Esophagus squamous epithelium (tissue), 5 donors: Measurements from ENCODE around the gene ASPDH. TPM values are rescaled to one million over a fixed set of nuclear protein-coding genes. Genes with fewer than 3 reads are reported as not detected.

Experiments used
- DNase-seq: peaks from one replicate; lab custom pipeline; 2025; lab: John Stamatoyannopoulos, UW
- H3K27ac ChIP-seq, 4 donors: fragments of 200-600 bp; sonication (generic); one replicate each; pipeline ENCODE4 v1.5.1; 2016 to 2019; ENCODE audit warnings: mild to moderate bottlenecking in 1 of 4
- H3K27me3 ChIP-seq, 4 donors: fragments of 200-600 bp; sonication (generic); 1 replicate in 3 of 4; 2 replicates in 1 of 4; pipeline versions ENCODE4 v1.5.1 to v1.6.0; 2017 to 2021; ENCODE audit warnings: antibody characterized with exemption in 1 of 4
- H3K36me3 ChIP-seq, 3 donors: fragments of 200-600 bp; sonication (generic); one replicate each; pipeline ENCODE4 v1.5.1; 2016 to 2019
- H3K4me1 ChIP-seq, 3 donors: fragments of 200-600 bp; sonication (generic); one replicate each; pipeline ENCODE4 v1.5.1; 2017 to 2019
- H3K4me3 ChIP-seq, 4 donors: fragments of 200-600 bp; sonication (generic); 1 replicate in 3 of 4; 2 replicates in 1 of 4; pipeline ENCODE4 v1.5.1; 2016 to 2019; ENCODE audit warnings: mild to moderate bottlenecking in 2 of 4, moderate library complexity in 1 of 4
- H3K9me3 ChIP-seq, 3 donors: fragments of 200-600 bp; sonication (generic); one replicate each; pipeline ENCODE4 v1.5.1; 2016 to 2019
- POLR2A ChIP-seq, 4 donors: fragments of 450-650 bp; IDR thresholded peaks; one replicate each; pipeline ENCODE4 v1.6.1; 2017; ENCODE audit warnings: antibody characterized with exemption in 4 of 4, mild to moderate bottlenecking in 4 of 4, moderate library complexity in 3 of 4
- WGBS, 2 donors: methylation state at CpG; one replicate each; pipeline ENCODE4 v1.1.5; 2018; 5-methylcytosine and 5-hydroxymethylcytosine counted together
- intact Hi-C: fragments of 100-400 bp; cut with DNase I; formaldehyde crosslinking; loops from one replicate; pipeline ENCODE4 v1.15.0; 2022
- total RNA-seq, 4 donors: library from RNA; depleted of rRNA; stranded (reverse); fragments of >200 nt; gene quantifications; one replicate each; pipeline ENCODE4 v1.1.0, GENCODE V29; 2016
- TF ChIP-seq, protein P1 (sequence below), 6 experiments: fragments of 450-650 bp in 4 of 6; fragments of 200-600 bp in 2 of 6; sonication (generic) in 2 of 6; IDR thresholded peaks; one replicate each; pipeline ENCODE4 v1.5.1; 2016 to 2019; ENCODE audit warnings: antibody characterized with exemption in 6 of 6, mild to moderate bottlenecking in 4 of 6, moderate library complexity in 4 of 6
- donor health status: DM: yes; HTN: yes; CAD: no.

Gene ASPDH
- total RNA-seq, result not detected

DNA sequence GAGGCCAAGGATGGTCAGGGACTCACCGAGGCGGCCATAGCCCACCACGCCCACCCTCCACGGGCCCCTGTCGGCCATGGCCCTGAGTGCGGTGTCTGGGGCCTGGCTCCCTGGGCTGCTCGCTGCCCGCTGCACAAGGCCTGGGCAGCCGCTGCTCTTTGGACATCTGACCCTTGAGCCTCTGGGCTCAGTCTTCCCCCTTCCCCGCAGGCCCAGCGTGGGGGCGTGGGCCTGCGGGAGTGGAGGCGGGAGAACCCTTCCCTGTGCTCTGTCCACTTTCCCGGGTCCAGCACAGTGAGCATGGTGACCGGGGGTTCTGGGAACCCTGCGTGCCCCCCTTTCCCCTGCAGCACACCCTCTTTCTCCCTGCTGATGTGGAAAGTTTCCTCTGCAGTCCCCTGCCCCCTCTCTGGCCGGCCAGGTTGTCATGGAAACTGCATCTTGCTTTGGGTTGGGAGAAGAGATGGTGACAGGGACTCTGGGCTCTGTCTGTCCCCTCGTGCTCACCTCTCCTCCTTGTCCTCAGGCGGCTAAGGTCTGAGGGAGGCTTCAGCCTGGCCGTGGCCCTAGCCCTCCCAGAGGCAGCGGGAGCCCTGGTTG lies at the start of gene ASPDH:
TSS of gene ASPDH (minus strand) at position 168 of the 600 bp plus-strand sequence. CDS start at position 78, 90 bp downstream.
- intact Hi-C loops, result no loop called here
- 26 to 48% methylated on average over 12 to 19 of the region's 22 CpGs for WGBS, 2 donors
- Histone ChIP-seq H3K27me3 (peaks cover 0 to 22% (median 0%) of the 10 kb centered on the region in 4 donors), H3K9me3 (no peaks in the 10 kb centered on the region), H3K4me3 (no peak within 1 kb of the TSS), H3K36me3 (peaks cover 0 to 4% (median 0%) of the 10 kb centered on the region in 3 donors), H3K4me1 (peaks cover 7 to 25% (median 8%) of the 10 kb centered on the region in 3 donors), H3K27ac (no peak within 1 kb of the TSS)
- DNase-seq, result no peak
- no peak for TF ChIP-seq POLR2A (IDR thresholded peaks at IDR 0.05)
- TF ChIP-seq, protein P1, sequence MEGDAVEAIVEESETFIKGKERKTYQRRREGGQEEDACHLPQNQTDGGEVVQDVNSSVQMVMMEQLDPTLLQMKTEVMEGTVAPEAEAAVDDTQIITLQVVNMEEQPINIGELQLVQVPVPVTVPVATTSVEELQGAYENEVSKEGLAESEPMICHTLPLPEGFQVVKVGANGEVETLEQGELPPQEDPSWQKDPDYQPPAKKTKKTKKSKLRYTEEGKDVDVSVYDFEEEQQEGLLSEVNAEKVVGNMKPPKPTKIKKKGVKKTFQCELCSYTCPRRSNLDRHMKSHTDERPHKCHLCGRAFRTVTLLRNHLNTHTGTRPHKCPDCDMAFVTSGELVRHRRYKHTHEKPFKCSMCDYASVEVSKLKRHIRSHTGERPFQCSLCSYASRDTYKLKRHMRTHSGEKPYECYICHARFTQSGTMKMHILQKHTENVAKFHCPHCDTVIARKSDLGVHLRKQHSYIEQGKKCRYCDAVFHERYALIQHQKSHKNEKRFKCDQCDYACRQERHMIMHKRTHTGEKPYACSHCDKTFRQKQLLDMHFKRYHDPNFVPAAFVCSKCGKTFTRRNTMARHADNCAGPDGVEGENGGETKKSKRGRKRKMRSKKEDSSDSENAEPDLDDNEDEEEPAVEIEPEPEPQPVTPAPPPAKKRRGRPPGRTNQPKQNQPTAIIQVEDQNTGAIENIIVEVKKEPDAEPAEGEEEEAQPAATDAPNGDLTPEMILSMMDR (IDR thresholded peaks at IDR 0.05), result no peak

DNA sequence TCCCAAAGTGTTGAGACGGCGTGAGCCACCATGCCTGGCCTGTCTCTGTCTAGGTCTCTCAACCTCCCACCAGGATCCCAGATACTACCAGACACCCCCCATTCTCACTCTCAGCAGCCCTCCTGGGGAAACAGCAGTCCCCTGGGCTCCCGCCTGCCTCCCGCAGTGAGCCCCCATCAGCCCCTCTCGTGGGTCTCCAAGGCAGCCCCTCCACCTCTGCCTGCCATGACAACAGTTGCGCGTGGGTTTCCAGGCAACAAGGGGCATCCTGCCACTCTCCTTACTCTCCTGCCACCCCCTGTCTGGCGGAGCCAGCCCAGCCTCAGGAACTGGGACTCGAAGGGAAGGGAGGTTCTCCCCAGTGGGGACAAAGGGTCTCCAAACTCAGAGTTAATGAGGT lies 49.3 kb upstream of the ASPDH start:
- intact Hi-C loops, result no loop called here
- Histone ChIP-seq H3K27ac (no peak overlapping the region), H3K27me3 (peaks cover 0 to 99% (median 13%) of the 10 kb centered on the region in 4 donors), H3K36me3 (no peaks in the 10 kb centered on the region), H3K9me3 (no peaks in the 10 kb centered on the region), H3K4me1 (peaks cover 0 to 18% (median 7%) of the 10 kb centered on the region in 3 donors), H3K4me3 (no peak overlapping the region)
- WGBS, 2 donors, result 76 to 92% methylated on average over 5 of the region's 9 CpGs
- DNase-seq, result no peak
- TF ChIP-seq POLR2A (IDR thresholded peaks at IDR 0.05), result no peak
- TF ChIP-seq, protein P1 (IDR thresholded peaks at IDR 0.05), result no peak

DNA sequence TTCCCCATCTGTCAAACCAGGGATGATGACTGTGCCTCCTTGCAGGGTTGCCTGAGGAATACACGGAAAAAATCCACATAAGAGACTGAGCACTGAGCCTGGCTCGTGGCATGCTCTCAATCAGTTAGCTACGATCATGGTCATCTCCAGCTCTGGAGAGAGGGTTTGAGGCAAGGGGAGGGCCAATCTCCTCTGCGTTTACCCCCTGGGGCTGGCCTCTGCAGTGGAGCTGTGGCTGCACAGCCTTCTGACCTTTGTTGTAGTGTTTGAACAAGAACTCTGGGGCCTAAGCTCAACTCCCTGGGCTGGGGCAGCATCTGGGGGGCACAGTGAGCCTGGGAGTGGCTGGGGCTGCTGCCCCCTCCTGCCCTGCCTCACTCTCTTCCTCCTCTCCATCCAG lies 48.6 kb upstream of the ASPDH start:
- no peak overlapping the region for H3K4me3 ChIP-seq
- H3K27me3 ChIP-seq, result peaks cover 0 to 99% (median 12%) of the 10 kb centered on the region in 4 donors
- TF ChIP-seq, protein P1 (IDR thresholded peaks at IDR 0.05), result no peak
- no peak for TF ChIP-seq POLR2A (IDR thresholded peaks at IDR 0.05)
- no peaks in the 10 kb centered on the region for H3K36me3 ChIP-seq
- intact Hi-C loops, result no loop called here
- peaks cover 0 to 12% (median under 1%) of the 10 kb centered on the region in 3 donors for H3K4me1 ChIP-seq
- no peak overlapping the region for H3K27ac ChIP-seq
- DNase-seq, result no peak
- H3K9me3 ChIP-seq, result no peaks in the 10 kb centered on the region
- 30 to 60% methylated on average over 1 to 2 of the region's 4 CpGs for WGBS, 2 donors

DNA sequence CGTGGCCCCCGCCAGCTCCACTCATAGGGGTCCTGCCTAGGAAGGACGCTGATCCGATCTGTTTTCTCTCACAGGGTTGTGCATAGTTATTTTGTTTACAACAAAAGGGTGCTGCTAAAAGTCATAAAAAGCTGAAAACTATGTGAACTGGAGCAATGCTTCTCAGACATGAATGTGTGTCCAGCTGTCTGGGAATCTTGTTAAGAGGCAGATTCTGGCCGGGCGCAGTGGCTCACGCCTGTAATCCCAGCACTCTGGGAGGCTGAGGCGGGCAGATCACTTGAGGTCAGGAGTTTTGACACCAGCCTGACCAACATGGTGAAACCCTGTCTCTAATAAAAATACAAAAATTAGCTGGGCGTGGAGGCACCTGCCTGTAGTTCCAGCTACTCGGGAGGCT lies 45.9 kb upstream of the ASPDH start:
- peaks cover 0 to 99% (median 0%) of the 10 kb centered on the region in 4 donors for H3K27me3 ChIP-seq
- intact Hi-C loops, result no loop called here
- 49 to 81% methylated on average over 3 to 9 of the region's 10 CpGs for WGBS, 2 donors

DNA sequence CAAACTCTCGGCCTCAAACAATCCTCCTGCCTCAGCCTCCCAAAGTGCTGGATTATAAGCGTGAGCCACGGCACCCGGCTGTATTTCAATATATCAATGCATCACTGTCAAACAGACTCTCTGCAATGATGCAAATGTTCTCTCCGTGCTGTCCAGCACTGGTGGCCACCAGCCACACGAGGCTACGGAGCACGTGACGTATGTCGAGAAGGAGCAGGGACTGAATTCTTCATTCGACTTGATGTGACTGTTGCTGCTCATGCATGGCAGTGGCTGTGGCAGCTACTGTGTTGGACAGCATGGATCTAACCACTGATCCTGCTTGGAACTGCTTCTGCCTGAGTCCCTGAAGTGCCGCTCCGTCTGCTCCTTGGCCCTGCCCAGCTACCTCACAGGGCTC lies 44.7 kb upstream of the ASPDH start:
- Histone ChIP-seq H3K4me1 (peaks cover 8 to 20% (median 12%) of the 10 kb centered on the region in 3 donors), H3K27ac (no peak overlapping the region), H3K36me3 (no peaks in the 10 kb centered on the region), H3K27me3 (peaks cover 0 to 99% (median 0%) of the 10 kb centered on the region in 4 donors), H3K9me3 (no peaks in the 10 kb centered on the region), H3K4me3 (no peak overlapping the region)
- DNase-seq, result no peak
- 86 to 94% methylated on average over 3 to 11 of the region's 13 CpGs for WGBS, 2 donors
- TF ChIP-seq POLR2A (IDR thresholded peaks at IDR 0.05), result no peak
- TF ChIP-seq, protein P1 (IDR thresholded peaks at IDR 0.05), result no peak
- intact Hi-C loops, result no loop called here

More for the DNA sequence above, 45.9 kb upstream of the ASPDH start:
- no peak overlapping the region for H3K4me3 ChIP-seq
- no peak for DNase-seq
- no peak for TF ChIP-seq POLR2A (IDR thresholded peaks at IDR 0.05)
- TF ChIP-seq, protein P1 (IDR thresholded peaks at IDR 0.05), result no peak
- H3K4me1 ChIP-seq, result peaks cover 8 to 20% (median 12%) of the 10 kb centered on the region in 3 donors
- no peak overlapping the region for H3K27ac ChIP-seq
- H3K36me3 ChIP-seq, result no peaks in the 10 kb centered on the region
- no peaks in the 10 kb centered on the region for H3K9me3 ChIP-seq
